ENCODE results near the gene CCR3. TPM values are rescaled to one million over a fixed set of nuclear protein-coding genes. Genes with fewer than 3 reads are reported as not detected.

The CCR3 gene
- total RNA-seq, 1 experiment from 2014 or later = not detected

- TF ChIP-seq YY1 (IDR thresholded peaks at IDR 0.05; ENCODE audit: extremely low read depth, insufficient replicate concordance, low read depth, low read length) (no peak), EGR1 (IDR thresholded peaks at IDR 0.05; ENCODE audit: low read depth) (no peak), JUND (IDR thresholded peaks at IDR 0.05) (no peak), SIN3A (IDR thresholded peaks at IDR 0.05; ENCODE audit: low read depth) (no peak), CEBPB (IDR thresholded peaks at IDR 0.05; ENCODE audit: low read depth) (no peak), ZNF274 (IDR thresholded peaks at IDR 0.05; ENCODE audit: low read depth, low read length) (no peak), ZBTB33 (IDR thresholded peaks at IDR 0.05; ENCODE audit: extremely low read depth, insufficient replicate concordance, low read length) (no peak), SP1 (IDR thresholded peaks at IDR 0.05; ENCODE audit: low read depth) (no peak), EZH2 (IDR thresholded peaks at IDR 0.05) (no peak)
Observed at GRCh38 chr3:46233194-46233593, 9.1 kb upstream of the CCR3 start (continued).

GRCh38 chr3:46235425-46235824 is 6.8 kb upstream of the CCR3 start:
- Histone ChIP-seq H3K27ac (ENCODE audit: low read depth, low read length) (no peak overlapping the region), H3K27me3 (ENCODE audit: insufficient read depth, low read length) (peaks cover 32% of the 10 kb centered on the region; the same call in 1 of the 2 replicates), H3K79me2 (ENCODE audit: insufficient read depth, low read length) (no peaks in the 10 kb centered on the region), H3K9me2 (ENCODE audit: insufficient read depth) (no peaks in the 10 kb centered on the region), H3K36me3 (ENCODE audit: control insufficient read depth in 1 of 2, insufficient read depth in 2 of 2, low read length in 2 of 2) (no peaks in the 10 kb centered on the region), H4K20me1 (ENCODE audit: insufficient read depth) (no peaks in the 10 kb centered on the region), H3K4me3 (replicated peaks in 1 of 2; ENCODE audit: low read depth in 1 of 2, low read length in 2 of 2) (no peak overlapping the region), H3K9ac (ENCODE audit: low read length) (no peak overlapping the region), H2AFZ (ENCODE audit: low read depth, low read length, poor library complexity, severe bottlenecking) (no peak overlapping the region), H3K4me1 (ENCODE audit: control insufficient read depth in 1 of 2, insufficient read depth in 2 of 2, low read length in 2 of 2) (no peaks in the 10 kb centered on the region), H3K9me3 (ENCODE audit: control insufficient read depth in 1 of 2, insufficient read depth in 1 of 2, low read depth in 1 of 2, low read length in 2 of 2) (no peaks in the 10 kb centered on the region), H3K4me2 (ENCODE audit: low read length) (no peak overlapping the region)
- no TSS peak for BruUV-seq (replicated peaks)
- ChIA-PET POLR2A (no interaction called here), RAD21 (ENCODE audit: low non-redundant PET in 1 of 2, low total read pairs in 2 of 2, uncharacterized antibody in 2 of 2, unreplicated experiment in 2 of 2) (no interaction called here), CTCF (no interaction called here)
- DNase-seq (ENCODE audit: low read depth, low spot score) (no peak), ATAC-seq (no peak)
- TF ChIP-seq, protein P1, sequence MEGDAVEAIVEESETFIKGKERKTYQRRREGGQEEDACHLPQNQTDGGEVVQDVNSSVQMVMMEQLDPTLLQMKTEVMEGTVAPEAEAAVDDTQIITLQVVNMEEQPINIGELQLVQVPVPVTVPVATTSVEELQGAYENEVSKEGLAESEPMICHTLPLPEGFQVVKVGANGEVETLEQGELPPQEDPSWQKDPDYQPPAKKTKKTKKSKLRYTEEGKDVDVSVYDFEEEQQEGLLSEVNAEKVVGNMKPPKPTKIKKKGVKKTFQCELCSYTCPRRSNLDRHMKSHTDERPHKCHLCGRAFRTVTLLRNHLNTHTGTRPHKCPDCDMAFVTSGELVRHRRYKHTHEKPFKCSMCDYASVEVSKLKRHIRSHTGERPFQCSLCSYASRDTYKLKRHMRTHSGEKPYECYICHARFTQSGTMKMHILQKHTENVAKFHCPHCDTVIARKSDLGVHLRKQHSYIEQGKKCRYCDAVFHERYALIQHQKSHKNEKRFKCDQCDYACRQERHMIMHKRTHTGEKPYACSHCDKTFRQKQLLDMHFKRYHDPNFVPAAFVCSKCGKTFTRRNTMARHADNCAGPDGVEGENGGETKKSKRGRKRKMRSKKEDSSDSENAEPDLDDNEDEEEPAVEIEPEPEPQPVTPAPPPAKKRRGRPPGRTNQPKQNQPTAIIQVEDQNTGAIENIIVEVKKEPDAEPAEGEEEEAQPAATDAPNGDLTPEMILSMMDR (IDR thresholded peaks at IDR 0.05 in 2 of 3, conservative IDR thresholded peaks at IDR 0.05 in 1 of 3; ENCODE audit: borderline replicate concordance in 1 of 3, insufficient read depth in 1 of 3, low read depth in 2 of 3, low read length in 2 of 3) = no peak
- TF ChIP-seq CBX3 (IDR thresholded peaks at IDR 0.05; ENCODE audit: low read depth) (no peak), ZBTB33 (IDR thresholded peaks at IDR 0.05; ENCODE audit: extremely low read depth, insufficient replicate concordance, low read length) (no peak), RAD21 (IDR thresholded peaks at IDR 0.05; ENCODE audit: low read depth) (no peak), EGR1 (IDR thresholded peaks at IDR 0.05; ENCODE audit: low read depth) (no peak), SP1 (IDR thresholded peaks at IDR 0.05; ENCODE audit: low read depth) (no peak), SIN3A (IDR thresholded peaks at IDR 0.05; ENCODE audit: low read depth) (no peak), JUND (IDR thresholded peaks at IDR 0.05) (no peak), REST (IDR thresholded peaks at IDR 0.05; ENCODE audit: low read depth) (no peak), EZH2phosphoT487 (IDR thresholded peaks at IDR 0.05; ENCODE audit: borderline replicate concordance) (no peak), EZH2 (IDR thresholded peaks at IDR 0.05) (no peak), SRF (IDR thresholded peaks at IDR 0.05; ENCODE audit: low read depth) (no peak), CEBPB (IDR thresholded peaks at IDR 0.05; ENCODE audit: low read depth) (no peak), YY1 (IDR thresholded peaks at IDR 0.05; ENCODE audit: extremely low read depth, insufficient replicate concordance, low read depth, low read length) (no peak)
- intact Hi-C loops (cut with micrococcal nuclease) = no loop called here

Data from HCT116 (cell line).